Liver (tissue), 9 donors: ENCODE data around the gene FAM241A. TPM values are rescaled to one million over a fixed set of nuclear protein-coding genes. Genes with fewer than 3 reads are reported as not detected.

Experiments
- DNase-seq: peaks from one replicate; pipeline ENCODE4 v3.0.0-alpha.2; 2017; ENCODE audit warnings: low spot score
- H3K27ac ChIP-seq, 2 donors: one replicate each; pipeline ENCODE4 v1.7.0; 2013; ENCODE audit warnings: inconsistent platforms in 2 of 2, low read length in 2 of 2, control low read depth in 1 of 2, low read depth in 1 of 2, mild to moderate bottlenecking in 1 of 2
- H3K27me3 ChIP-seq, 4 donors: one replicate each; pipeline versions ENCODE4 v1.6.1 to v1.7.0; 2013; ENCODE audit warnings: low read length in 3 of 4, inconsistent platforms in 1 of 4, mild to moderate bottlenecking in 1 of 4, moderate library complexity in 1 of 4; ENCODE audit not compliant: control insufficient read depth in 4 of 4, insufficient read depth in 4 of 4
- H3K36me3 ChIP-seq, 4 donors: one replicate each; pipeline versions ENCODE4 v1.6.1 to v1.7.0; 2013; ENCODE audit warnings: low read length in 3 of 4, mild to moderate bottlenecking in 3 of 4, low read depth in 1 of 4, moderate library complexity in 1 of 4; ENCODE audit not compliant: control insufficient read depth in 4 of 4, insufficient read depth in 3 of 4
- H3K4me1 ChIP-seq, 4 donors: one replicate each; pipeline versions ENCODE4 v1.6.1 to v1.7.0; 2013; ENCODE audit warnings: low read length in 3 of 4, mild to moderate bottlenecking in 3 of 4, moderate library complexity in 1 of 4; ENCODE audit not compliant: control insufficient read depth in 4 of 4, insufficient read depth in 4 of 4
- H3K4me3 ChIP-seq, 3 donors: one replicate each; pipeline versions ENCODE4 v1.6.1 to v1.7.0; 2013; ENCODE audit warnings: low read length in 3 of 3, control low read depth in 1 of 3, low read depth in 1 of 3, mild to moderate bottlenecking in 1 of 3
- H3K9ac ChIP-seq, 2 donors: one replicate each; pipeline ENCODE4 v1.7.0; 2013; ENCODE audit warnings: low read length in 2 of 2, mild to moderate bottlenecking in 2 of 2, moderate library complexity in 2 of 2, control low read depth in 1 of 2, low read depth in 1 of 2
- H3K9me3 ChIP-seq, 4 donors: one replicate each; pipeline versions ENCODE4 v1.6.1 to v1.7.0; 2013; ENCODE audit warnings: low read length in 3 of 4; ENCODE audit not compliant: control insufficient read depth in 4 of 4
- EGR1 ChIP-seq, 2 donors: IDR thresholded peaks; 2 replicates each; pipeline ENCODE4 v1.6.1; 2016 to 2018; ENCODE audit warnings: antibody characterized with exemption in 2 of 2, low read depth in 2 of 2
- FOXA1 ChIP-seq: IDR thresholded peaks from 2 replicates; pipeline ENCODE4 v1.6.1; 2016; ENCODE audit warnings: antibody characterized with exemption
- FOXA2 ChIP-seq: IDR thresholded peaks from 2 replicates; pipeline ENCODE4 v1.6.1; 2016; ENCODE audit warnings: antibody characterized with exemption
- GABPA ChIP-seq, 2 donors: IDR thresholded peaks in 1 of 2; conservative IDR thresholded peaks in 1 of 2; 2 replicates each; pipeline ENCODE4 v1.6.1; 2016; ENCODE audit warnings: antibody characterized with exemption in 2 of 2, mild to moderate bottlenecking in 1 of 2, moderate library complexity in 1 of 2
- HNF4A ChIP-seq, 2 donors: conservative IDR thresholded peaks; 2 replicates each; pipeline ENCODE4 v1.6.1; 2016; ENCODE audit warnings: antibody characterized with exemption in 2 of 2, mild to moderate bottlenecking in 2 of 2
- HNF4G ChIP-seq: IDR thresholded peaks from 2 replicates; pipeline ENCODE4 v1.6.1; 2016; ENCODE audit warnings: antibody characterized with exemption
- NR2F2 ChIP-seq: IDR thresholded peaks from 2 replicates; pipeline ENCODE4 v1.6.1; 2016; ENCODE audit warnings: antibody characterized with exemption
- RAD21 ChIP-seq, 2 donors: IDR thresholded peaks; 2 replicates each; pipeline ENCODE4 v1.6.1; 2016; ENCODE audit warnings: antibody characterized with exemption in 2 of 2, mild to moderate bottlenecking in 2 of 2
- RXRA ChIP-seq, 2 donors: IDR thresholded peaks; 2 replicates each; pipeline ENCODE4 v1.6.1; 2017 to 2018; ENCODE audit warnings: antibody characterized with exemption in 2 of 2, mild to moderate bottlenecking in 1 of 2
- SP1 ChIP-seq: IDR thresholded peaks from 2 replicates; pipeline ENCODE4 v1.6.1; 2018; ENCODE audit warnings: antibody characterized with exemption, mild to moderate bottlenecking
- TAF1 ChIP-seq: conservative IDR thresholded peaks from 2 replicates; pipeline ENCODE4 v1.6.1; 2016; ENCODE audit warnings: antibody characterized with exemption, mild to moderate bottlenecking
- YY1 ChIP-seq: IDR thresholded peaks from 2 replicates; pipeline ENCODE4 v1.6.1; 2016; ENCODE audit warnings: antibody characterized with exemption, mild to moderate bottlenecking
- WGBS: extraction: QIAGEN DNeasy Blood & Tissue Kit; methylation state at CpG from one replicate; pipeline ENCODE4 v1.1.7; 2013; 5-methylcytosine and 5-hydroxymethylcytosine counted together
- polyA plus RNA-seq, 2 donors: library from polyadenylated mRNA; stranded (reverse) in 1 of 2; unstranded in 1 of 2; fragments of 200-250 nt in 1 of 2; fragments of >200 nt in 1 of 2; fragmentation: Nextera tagmentation in 1 of 2; extraction: Ambion mirVana in 1 of 2; gene quantifications; one replicate each; pipeline versions ENCODE4 v1.2.1 to v1.2.3, GENCODE V29; 2013 to 2015
- total RNA-seq, 2 donors: library from RNA; depleted of rRNA; stranded (reverse); fragments of >200 nt; gene quantifications; one replicate each; pipeline ENCODE4 v1.2.3, GENCODE V29; 2014
- TF ChIP-seq, protein P1 (sequence below): IDR thresholded peaks from 2 replicates; pipeline ENCODE4 v1.6.1; 2016; ENCODE audit warnings: antibody characterized with exemption
- TF ChIP-seq, protein P2 (sequence below): IDR thresholded peaks from 2 replicates; pipeline ENCODE4 v1.6.1; 2016; ENCODE audit warnings: antibody characterized with exemption
- TF ChIP-seq, protein P3 (sequence below): fragments of 150-350 bp; IDR thresholded peaks from 2 replicates; pipeline ENCODE4 v1.5.1; 2017; ENCODE audit warnings: improper control_type of control experiment, low read depth, low read length; ENCODE audit not compliant: missing input control
- TF ChIP-seq, protein P4 (sequence below): IDR thresholded peaks from 2 replicates; pipeline ENCODE4 v1.6.1; 2016; ENCODE audit warnings: antibody characterized with exemption
- TF ChIP-seq, protein P5 (sequence below): IDR thresholded peaks from 2 replicates; pipeline ENCODE4 v1.6.1; 2016; ENCODE audit warnings: antibody characterized with exemption, mild to moderate bottlenecking
- donor health status: healthy.
- donor health status: healthy.
- donor health status: healthy.
- donor health status: healthy.
- donor health status: healthy.

The FAM241A gene
- total and polyA plus RNA-seq, 4 donors, result 1.1 to 2.3 (median 1.7) TPM

DNA sequence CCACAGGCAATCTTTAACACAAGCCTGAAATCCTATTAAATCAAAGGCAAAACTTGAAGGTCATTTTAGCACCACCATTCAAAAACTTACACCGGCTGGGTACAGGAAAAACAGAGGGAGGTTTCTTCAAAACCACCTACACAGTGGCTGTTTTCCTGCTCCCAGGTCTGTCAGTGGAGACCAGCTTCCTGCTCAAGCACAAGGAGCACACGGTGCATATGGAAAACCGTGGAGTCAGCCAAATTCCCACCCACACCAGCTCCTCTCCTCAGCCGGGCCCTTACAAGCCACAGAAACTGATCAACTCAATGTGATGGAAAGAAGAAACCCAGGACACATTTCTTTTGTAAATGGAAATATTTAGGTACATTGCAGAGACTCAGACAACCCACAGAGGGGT is 14.3 kb upstream of the FAM241A start:
- Histone ChIP-seq H3K27me3 (no peaks in the 10 kb centered on the region), H3K36me3 (no peaks in the 10 kb centered on the region), H3K9me3 (no peaks in the 10 kb centered on the region), H3K4me1 (peaks cover 0 to 3% (median 0%) of the 10 kb centered on the region in 4 donors), H3K4me3 (no peak overlapping the region), H3K9ac (no peak overlapping the region), H3K27ac (no peak overlapping the region)
- no peak for DNase-seq
- TF ChIP-seq NR2F2, result no peak
- no peak for TF ChIP-seq RAD21 (IDR thresholded peaks at IDR 0.05)
- TF ChIP-seq, protein P1, sequence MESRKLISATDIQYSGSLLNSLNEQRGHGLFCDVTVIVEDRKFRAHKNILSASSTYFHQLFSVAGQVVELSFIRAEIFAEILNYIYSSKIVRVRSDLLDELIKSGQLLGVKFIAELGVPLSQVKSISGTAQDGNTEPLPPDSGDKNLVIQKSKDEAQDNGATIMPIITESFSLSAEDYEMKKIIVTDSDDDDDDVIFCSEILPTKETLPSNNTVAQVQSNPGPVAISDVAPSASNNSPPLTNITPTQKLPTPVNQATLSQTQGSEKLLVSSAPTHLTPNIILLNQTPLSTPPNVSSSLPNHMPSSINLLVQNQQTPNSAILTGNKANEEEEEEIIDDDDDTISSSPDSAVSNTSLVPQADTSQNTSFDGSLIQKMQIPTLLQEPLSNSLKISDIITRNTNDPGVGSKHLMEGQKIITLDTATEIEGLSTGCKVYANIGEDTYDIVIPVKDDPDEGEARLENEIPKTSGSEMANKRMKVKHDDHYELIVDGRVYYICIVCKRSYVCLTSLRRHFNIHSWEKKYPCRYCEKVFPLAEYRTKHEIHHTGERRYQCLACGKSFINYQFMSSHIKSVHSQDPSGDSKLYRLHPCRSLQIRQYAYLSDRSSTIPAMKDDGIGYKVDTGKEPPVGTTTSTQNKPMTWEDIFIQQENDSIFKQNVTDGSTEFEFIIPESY, result no peak
- 52% methylated on average over 4 of the region's 4 CpGs for WGBS

DNA sequence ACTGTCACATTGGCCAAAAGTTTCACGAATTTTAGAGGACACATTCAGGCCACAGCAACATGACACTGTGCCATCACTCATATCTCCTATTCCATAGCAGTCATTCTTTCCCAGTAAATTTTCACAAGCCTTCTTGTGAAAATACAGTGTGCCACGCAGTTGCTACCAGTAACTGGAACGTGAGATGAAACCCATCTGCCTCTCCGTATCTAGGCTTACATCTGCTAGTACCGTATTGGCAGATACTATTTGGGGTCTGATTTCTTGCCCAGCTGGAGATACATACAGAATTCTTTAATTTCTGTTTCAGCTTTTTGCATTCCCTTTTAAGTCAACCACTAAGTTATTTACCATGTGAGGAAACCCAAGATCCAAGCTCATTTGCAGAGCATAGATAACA is 8.7 kb upstream of the FAM241A start:
- 92% methylated on average over 5 of the region's 5 CpGs for WGBS
- no peak for DNase-seq
- Histone ChIP-seq H3K9me3 (no peaks in the 10 kb centered on the region), H3K9ac (no peak overlapping the region), H3K36me3 (no peaks in the 10 kb centered on the region), H3K4me1 (peaks cover 4 to 10% (median 8%) of the 10 kb centered on the region in 4 donors), H3K27ac (no peak overlapping the region), H3K27me3 (no peaks in the 10 kb centered on the region), H3K4me3 (no peak overlapping the region)
- no peak for TF ChIP-seq TAF1
- TF ChIP-seq, protein P2, sequence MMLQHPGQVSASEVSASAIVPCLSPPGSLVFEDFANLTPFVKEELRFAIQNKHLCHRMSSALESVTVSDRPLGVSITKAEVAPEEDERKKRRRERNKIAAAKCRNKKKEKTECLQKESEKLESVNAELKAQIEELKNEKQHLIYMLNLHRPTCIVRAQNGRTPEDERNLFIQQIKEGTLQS, result no peak
- no peak for TF ChIP-seq YY1
- TF ChIP-seq RAD21 (IDR thresholded peaks at IDR 0.05), result no peak
- TF ChIP-seq RXRA (IDR thresholded peaks at IDR 0.05), result no peak
- TF ChIP-seq GABPA (IDR thresholded peaks at IDR 0.05 in 1 of 2, conservative IDR thresholded peaks at IDR 0.05 in 1 of 2), result no peak
- TF ChIP-seq, protein P3, sequence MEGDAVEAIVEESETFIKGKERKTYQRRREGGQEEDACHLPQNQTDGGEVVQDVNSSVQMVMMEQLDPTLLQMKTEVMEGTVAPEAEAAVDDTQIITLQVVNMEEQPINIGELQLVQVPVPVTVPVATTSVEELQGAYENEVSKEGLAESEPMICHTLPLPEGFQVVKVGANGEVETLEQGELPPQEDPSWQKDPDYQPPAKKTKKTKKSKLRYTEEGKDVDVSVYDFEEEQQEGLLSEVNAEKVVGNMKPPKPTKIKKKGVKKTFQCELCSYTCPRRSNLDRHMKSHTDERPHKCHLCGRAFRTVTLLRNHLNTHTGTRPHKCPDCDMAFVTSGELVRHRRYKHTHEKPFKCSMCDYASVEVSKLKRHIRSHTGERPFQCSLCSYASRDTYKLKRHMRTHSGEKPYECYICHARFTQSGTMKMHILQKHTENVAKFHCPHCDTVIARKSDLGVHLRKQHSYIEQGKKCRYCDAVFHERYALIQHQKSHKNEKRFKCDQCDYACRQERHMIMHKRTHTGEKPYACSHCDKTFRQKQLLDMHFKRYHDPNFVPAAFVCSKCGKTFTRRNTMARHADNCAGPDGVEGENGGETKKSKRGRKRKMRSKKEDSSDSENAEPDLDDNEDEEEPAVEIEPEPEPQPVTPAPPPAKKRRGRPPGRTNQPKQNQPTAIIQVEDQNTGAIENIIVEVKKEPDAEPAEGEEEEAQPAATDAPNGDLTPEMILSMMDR, result no peak
- no peak for TF ChIP-seq SP1
- TF ChIP-seq, protein P4, sequence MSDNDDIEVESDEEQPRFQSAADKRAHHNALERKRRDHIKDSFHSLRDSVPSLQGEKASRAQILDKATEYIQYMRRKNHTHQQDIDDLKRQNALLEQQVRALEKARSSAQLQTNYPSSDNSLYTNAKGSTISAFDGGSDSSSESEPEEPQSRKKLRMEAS, result no peak
- no peak for TF ChIP-seq NR2F2
- no peak for TF ChIP-seq HNF4G
- TF ChIP-seq HNF4A (conservative IDR thresholded peaks at IDR 0.05), result no peak
- TF ChIP-seq, protein P1, result no peak
- TF ChIP-seq, protein P5, sequence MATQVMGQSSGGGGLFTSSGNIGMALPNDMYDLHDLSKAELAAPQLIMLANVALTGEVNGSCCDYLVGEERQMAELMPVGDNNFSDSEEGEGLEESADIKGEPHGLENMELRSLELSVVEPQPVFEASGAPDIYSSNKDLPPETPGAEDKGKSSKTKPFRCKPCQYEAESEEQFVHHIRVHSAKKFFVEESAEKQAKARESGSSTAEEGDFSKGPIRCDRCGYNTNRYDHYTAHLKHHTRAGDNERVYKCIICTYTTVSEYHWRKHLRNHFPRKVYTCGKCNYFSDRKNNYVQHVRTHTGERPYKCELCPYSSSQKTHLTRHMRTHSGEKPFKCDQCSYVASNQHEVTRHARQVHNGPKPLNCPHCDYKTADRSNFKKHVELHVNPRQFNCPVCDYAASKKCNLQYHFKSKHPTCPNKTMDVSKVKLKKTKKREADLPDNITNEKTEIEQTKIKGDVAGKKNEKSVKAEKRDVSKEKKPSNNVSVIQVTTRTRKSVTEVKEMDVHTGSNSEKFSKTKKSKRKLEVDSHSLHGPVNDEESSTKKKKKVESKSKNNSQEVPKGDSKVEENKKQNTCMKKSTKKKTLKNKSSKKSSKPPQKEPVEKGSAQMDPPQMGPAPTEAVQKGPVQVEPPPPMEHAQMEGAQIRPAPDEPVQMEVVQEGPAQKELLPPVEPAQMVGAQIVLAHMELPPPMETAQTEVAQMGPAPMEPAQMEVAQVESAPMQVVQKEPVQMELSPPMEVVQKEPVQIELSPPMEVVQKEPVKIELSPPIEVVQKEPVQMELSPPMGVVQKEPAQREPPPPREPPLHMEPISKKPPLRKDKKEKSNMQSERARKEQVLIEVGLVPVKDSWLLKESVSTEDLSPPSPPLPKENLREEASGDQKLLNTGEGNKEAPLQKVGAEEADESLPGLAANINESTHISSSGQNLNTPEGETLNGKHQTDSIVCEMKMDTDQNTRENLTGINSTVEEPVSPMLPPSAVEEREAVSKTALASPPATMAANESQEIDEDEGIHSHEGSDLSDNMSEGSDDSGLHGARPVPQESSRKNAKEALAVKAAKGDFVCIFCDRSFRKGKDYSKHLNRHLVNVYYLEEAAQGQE, result no peak
- no peak for TF ChIP-seq EGR1 (IDR thresholded peaks at IDR 0.05; ENCODE audit: low read depth in 2 of 2)
- TF ChIP-seq FOXA1, result no peak
- no peak for TF ChIP-seq FOXA2
